GM12878 (cell line): Measurements from ENCODE around the gene RAD51B. TPM values are rescaled to one million over a fixed set of nuclear protein-coding genes. Genes with fewer than 3 reads are reported as not detected.
A peak's percentile ranks its signal among the peaks of the same experiment; 100 is the strongest.

Source experiments
- ATAC-seq: fragments of 200-7000 bp; cut with Tn5 transposase; 3 replicates; pipeline ENCODE4 v1.9.1; 2020; ENCODE audit warnings: mild to moderate bottlenecking, moderate library complexity
- BruUV-seq: library from RNA; stranded (reverse); fragments of 400-500 nt; replicated peaks from 2 replicates; lab custom pipeline; 2021; lab: Mats Ljungman, UMichigan
- CTCF ChIA-PET: fragments of 300-600 bp; sonication (Branson Sonifier 250); formaldehyde crosslinking; extraction: SDS; loops from one replicate; lab custom pipeline; 2021; ENCODE audit warnings: inconsistent platforms; lab: Yijun Ruan, JAX
- POLR2A ChIA-PET: fragments of 350-600 bp; formaldehyde crosslinking; extraction: SDS; loops from one replicate; lab custom pipeline; 2021; ENCODE audit warnings: inconsistent platforms; lab: Charles Lee
- RAD21 ChIA-PET: fragments of 300-600 bp; sonication (Branson Sonifier 250); formaldehyde crosslinking; loops from one replicate; lab custom pipeline; 2023; ENCODE audit warnings: antibody characterized with exemption; ENCODE audit not compliant: unreplicated experiment; lab: Charles Lee
- SMC1A ChIA-PET: fragments of 300-600 bp; sonication (Branson Sonifier 250); formaldehyde crosslinking; loops from one replicate; lab custom pipeline; 2023; ENCODE audit not compliant: unreplicated experiment, uncharacterized antibody; lab: Charles Lee
- DNase-seq: peaks from one replicate; pipeline ENCODE4 v3.0.0-alpha.2; 2011; ENCODE audit warnings: low read depth, low spot score
- FAIRE-seq: peaks from 3 replicates; lab custom pipeline; 2011; peaks lifted over from hg19 to GRCh38; lab: Jason Lieb, UNC
- H2AFZ ChIP-seq: 2 replicates; pipeline ENCODE4 v1.6.0; 2011; ENCODE audit warnings: low read depth, low read length, control low read depth; ENCODE audit not compliant: control insufficient read depth
- H3K27ac ChIP-seq: 2 replicates; pipeline ENCODE4 v1.5.1; 2011; ENCODE audit warnings: control low read depth; ENCODE audit not compliant: control insufficient read depth, insufficient read depth
- H3K27me3 ChIP-seq, 2 experiments: replicated peaks in 1 of 2; 2 replicates each; pipeline versions ENCODE4 v1.6.0 to v1.6.1; 2011; ENCODE audit warnings: low read length in 1 of 2; ENCODE audit not compliant: control insufficient read depth in 2 of 2, insufficient read depth in 2 of 2
- H3K36me3 ChIP-seq, 2 experiments: 2 replicates each; pipeline ENCODE4 v1.5.1; 2011; ENCODE audit warnings: low read length in 1 of 2; ENCODE audit not compliant: control insufficient read depth in 2 of 2, insufficient read depth in 2 of 2
- H3K4me1 ChIP-seq: 2 replicates; pipeline ENCODE4 v1.6.1; 2011; ENCODE audit warnings: mild to moderate bottlenecking, low read length, moderate library complexity, mixed read lengths; ENCODE audit not compliant: control insufficient read depth, insufficient read depth
- H3K4me2 ChIP-seq: 2 replicates; pipeline ENCODE4 v1.6.0; 2011; ENCODE audit warnings: control low read depth; ENCODE audit not compliant: control insufficient read depth, insufficient read depth
- H3K4me3 ChIP-seq: fragments of 200-600 bp; sonication (generic); 2 replicates; pipeline ENCODE4 v1.5.1; 2016
- H3K79me2 ChIP-seq: 2 replicates; pipeline ENCODE4 v1.6.0; 2011; ENCODE audit warnings: low read length; ENCODE audit not compliant: control insufficient read depth, insufficient read depth
- H3K9ac ChIP-seq: 2 replicates; pipeline ENCODE4 v1.8.0; 2011; ENCODE audit warnings: low read length, control low read depth, mixed read lengths; ENCODE audit not compliant: control insufficient read depth, insufficient read depth
- H3K9me3 ChIP-seq: replicated peaks from 3 replicates; pipeline ENCODE4 v1.5.1; 2011; ENCODE audit warnings: mild to moderate bottlenecking, low read length; ENCODE audit not compliant: control insufficient read depth, insufficient read depth
- H4K20me1 ChIP-seq: 2 replicates; pipeline ENCODE4 v1.6.0; 2011; ENCODE audit not compliant: control insufficient read depth, insufficient read depth
- CREB1 ChIP-seq: IDR thresholded peaks from 2 replicates; pipeline ENCODE4 v1.6.1; 2012; ENCODE audit warnings: low read depth, mild to moderate bottlenecking, inconsistent platforms
- CREM ChIP-seq: IDR thresholded peaks from 2 replicates; pipeline ENCODE4 v1.6.1; 2014; ENCODE audit warnings: antibody characterized with exemption, low read depth
- EZH2 ChIP-seq: IDR thresholded peaks from 2 replicates; pipeline ENCODE4 v1.6.1; 2012; ENCODE audit warnings: low read depth, mild to moderate bottlenecking, control low read depth, inconsistent platforms, low read length, borderline replicate concordance; ENCODE audit not compliant: control insufficient read depth
- JUNB ChIP-seq: IDR thresholded peaks from 2 replicates; pipeline ENCODE4 v1.6.1; 2016; ENCODE audit warnings: antibody characterized with exemption, mild to moderate bottlenecking
- KAT2A ChIP-seq: conservative IDR thresholded peaks from 2 replicates; pipeline ENCODE4 v1.6.1; 2011; ENCODE audit warnings: low read depth, low read length; ENCODE audit not compliant: control insufficient read depth
- MEF2B ChIP-seq: fragments of 450-650 bp; IDR thresholded peaks from 2 replicates; pipeline ENCODE4 v1.6.1; 2018; ENCODE audit warnings: mild to moderate bottlenecking, moderate library complexity; ENCODE audit not compliant: partially characterized antibody, poor library complexity, severe bottlenecking
- NFIC ChIP-seq: IDR thresholded peaks from 2 replicates; pipeline ENCODE4 v1.6.1; 2012; ENCODE audit warnings: low read depth, mild to moderate bottlenecking, inconsistent platforms, low read length, moderate library complexity
- PAX5 ChIP-seq: IDR thresholded peaks from 2 replicates; pipeline ENCODE4 v1.6.1; 2011; ENCODE audit warnings: low read depth, low read length, borderline replicate concordance
- RCOR1 ChIP-seq: conservative IDR thresholded peaks from 2 replicates; pipeline ENCODE4 v1.6.1; 2012; ENCODE audit warnings: low read depth, low read length, improper control_type of control experiment
- RUNX3 ChIP-seq: IDR thresholded peaks from 2 replicates; pipeline ENCODE4 v1.6.1; 2012; ENCODE audit warnings: low read length, inconsistent platforms
- SMAD1 ChIP-seq: fragments of 450-650 bp; IDR thresholded peaks from 2 replicates; pipeline ENCODE4 v1.6.1; 2018; ENCODE audit warnings: mild to moderate bottlenecking, low read depth; ENCODE audit not compliant: partially characterized antibody
- STAT3 ChIP-seq: IDR thresholded peaks from 2 replicates; pipeline ENCODE4 v1.6.1; 2011; ENCODE audit warnings: low read depth, low read length, improper control_type of control experiment
- SUPT20H ChIP-seq: IDR thresholded peaks from 2 replicates; pipeline ENCODE4 v1.6.1; 2011; ENCODE audit warnings: low read depth, mild to moderate bottlenecking, low read length, moderate library complexity, borderline replicate concordance; ENCODE audit not compliant: control insufficient read depth
- TCF7 ChIP-seq: IDR thresholded peaks from 2 replicates; pipeline ENCODE4 v1.6.1; 2014; ENCODE audit warnings: antibody characterized with exemption, borderline replicate concordance
- YY1 ChIP-seq: IDR thresholded peaks from 2 replicates; pipeline ENCODE4 v1.6.1; 2011; ENCODE audit warnings: low read depth, mild to moderate bottlenecking, low read length
- ZNF384 ChIP-seq: IDR thresholded peaks from 2 replicates; pipeline ENCODE4 v1.6.1; 2012; ENCODE audit warnings: low read depth, mild to moderate bottlenecking, low read length, improper control_type of control experiment, borderline replicate concordance
- WGBS: methylation state at CpG from one replicate; pipeline ENCODE4 v1.1.6; 2016; ENCODE audit warnings: low lambda C conversion rate; ENCODE audit not compliant: insufficient replicate concordance, insufficient coverage; ENCODE audit errors: missing lambda C conversion rate; 5-methylcytosine and 5-hydroxymethylcytosine counted together
- in situ Hi-C: fragments of 300-500 bp; cut with MboI; formaldehyde crosslinking; loops from 9 replicates; pipeline ENCODE4 v1.14.3; 2018; ENCODE audit warnings: mixed read lengths
- intact Hi-C: fragments of 100-400 bp; cut with micrococcal nuclease; formaldehyde crosslinking; loops from one replicate; pipeline ENCODE4 v1.14.2; 2022; ENCODE audit not compliant: unreplicated experiment
- polyA plus RNA-seq, 11 experiments: library from polyadenylated mRNA; depleted of rRNA in 4 of 11; unstranded in 6 of 11; stranded (reverse) in 5 of 11; fragments of >200 nt; fragmentation: Nextera tagmentation in 4 of 11; fragmentation: Illumina TruSeq in 1 of 11; extraction: Ambion mirVana in 4 of 11; extraction: Trizol in 1 of 11; gene quantifications; 1 replicate in 1 of 11; 2 replicates in 10 of 11; pipeline versions ENCODE4 v1.2.1 to v1.2.3, GENCODE V29; 2011 to 2016; ENCODE audit warnings: inconsistent platforms in 2 of 11, missing spikeins in 2 of 11, low read depth in 1 of 11
- total RNA-seq, 4 experiments: library from RNA; depleted of rRNA in 3 of 4; stranded (reverse); fragments of >200 nt in 3 of 4; fragmentation: Illumina TruSeq in 1 of 4; extraction: Trizol in 1 of 4; gene quantifications; 2 replicates each; pipeline versions ENCODE4 v1.2.1 to v1.2.3, GENCODE V29; 2013 to 2021
- TF ChIP-seq, protein P1 (sequence below): fragments of 450-650 bp; formaldehyde crosslinking; IDR thresholded peaks from 2 replicates; pipeline ENCODE4 v1.4.0; 2022; ENCODE audit warnings: mild to moderate bottlenecking, moderate library complexity
- TF ChIP-seq, protein P2 (sequence below): fragments of 450-650 bp; IDR thresholded peaks from 2 replicates; pipeline ENCODE4 v1.6.1; 2018; ENCODE audit warnings: mild to moderate bottlenecking, low read depth, moderate library complexity; ENCODE audit not compliant: partially characterized antibody

The RAD51B gene
- total and polyA plus RNA-seq, 10 of the 15 experiments (the other 5 are each of a cell fraction or from before 2014, with no cell fraction given): 9.8 to 26.8 (median 21.3) TPM

DNA sequence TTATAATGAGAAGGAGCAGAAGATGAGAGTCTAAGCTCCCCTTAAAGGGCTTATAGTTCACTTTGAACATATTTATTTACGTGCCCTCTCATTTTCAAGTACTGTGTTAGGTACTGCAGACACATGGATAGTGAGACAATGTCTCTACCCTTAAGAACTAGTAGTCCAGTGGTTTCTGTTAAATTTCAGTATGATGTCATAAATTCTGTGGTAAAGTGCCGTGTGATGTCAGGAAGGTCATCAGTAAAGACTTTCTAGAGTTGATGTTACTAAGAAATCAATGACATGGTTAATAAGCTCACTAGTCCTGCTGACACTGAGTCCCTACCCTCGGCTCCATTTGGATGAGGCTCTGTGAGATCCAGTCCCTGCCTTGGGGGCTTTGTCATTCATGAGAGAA is 497.7 kb downstream of the RAD51B start (continued):
- no peak for TF ChIP-seq TCF7
- no peak for TF ChIP-seq RCOR1
- no peak for TF ChIP-seq STAT3
- no peak for TF ChIP-seq MEF2B
- no peak for TF ChIP-seq KAT2A
- TF ChIP-seq CREM: peak; percentile 92
- no peak for TF ChIP-seq EZH2
- TF ChIP-seq YY1: no peak
- TF ChIP-seq JUNB: peak; percentile 42
- TF ChIP-seq SMAD1: no peak
- peak; percentile 61; the same call in 1 of the 2 replicates for TF ChIP-seq NFIC
- no peak for TF ChIP-seq PAX5
- TF ChIP-seq CREB1: peak; percentile 95
- peak; percentile 93 for TF ChIP-seq RUNX3
- TF ChIP-seq, all 136 proteins: peak for 13

DNA sequence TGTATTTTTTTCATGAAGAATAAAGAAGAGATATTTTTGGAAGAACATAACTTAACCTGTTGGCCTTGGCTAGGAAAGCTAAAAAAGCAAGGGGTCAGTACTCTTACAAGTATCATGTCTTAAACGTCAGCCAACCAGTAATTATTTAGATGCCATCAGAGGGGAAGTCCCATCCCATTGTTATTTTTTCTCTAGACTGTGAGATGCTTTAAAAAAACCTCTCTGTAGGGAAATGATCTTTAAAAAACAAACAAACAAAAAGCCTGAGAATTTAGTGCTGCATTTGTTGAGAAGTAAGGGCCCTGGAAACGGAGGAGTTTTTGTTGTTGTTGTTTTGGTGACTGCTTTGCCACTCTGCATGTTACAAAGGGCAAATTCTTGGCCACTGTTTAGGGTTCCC is 499.2 kb downstream of the RAD51B start:
- Histone ChIP-seq H3K9ac (no peak overlapping the region), H3K4me1 (peaks cover 54% of the 10 kb centered on the region), H3K4me2 (peak overlapping the region; percentile 28; the same call in 1 of the 2 replicates), H3K4me3 (no peak overlapping the region), H4K20me1 (no peaks in the 10 kb centered on the region), H3K27ac (no peak overlapping the region), H2AFZ (no peak overlapping the region), H3K79me2 (no peaks in the 10 kb centered on the region), H3K27me3 (no peaks in the 10 kb centered on the region), H3K9me3 (no peaks in the 10 kb centered on the region), H3K36me3 (no peaks in the 10 kb centered on the region)
- ATAC-seq (peak; percentile 49), FAIRE-seq (no peak), DNase-seq (no peak)
- POLR2A ChIA-PET: interaction anchor here (1.0 to 3.1 kb wide), 8 partner anchors 11 to 470 kb away, joined by 3 to 19 read pairs (median 4); no protein-coding TSS in a partner anchor
- 24% methylated on average over 2 of the region's 2 CpGs for WGBS
- SMC1A ChIA-PET: interaction anchor here (0.7 to 12.5 kb wide), 19 partner anchors 10 to 401 kb away, joined by 3 to 151 read pairs (median 6); no protein-coding TSS in a partner anchor
- BruUV-seq: no TSS peak
- in situ Hi-C loops: no loop called here
- RAD21 ChIA-PET: interaction anchor here (0.6 to 5.2 kb wide), 15 partner anchors 10 to 87 kb away, joined by 3 to 25 read pairs (median 6); no protein-coding TSS in a partner anchor
- intact Hi-C loops: no loop called here
- CTCF ChIA-PET: interaction anchor here (0.6 to 4.8 kb wide), 11 partner anchors 10 to 496 kb away, joined by 3 to 22 read pairs (median 3); no protein-coding TSS in a partner anchor
- TF ChIP-seq, protein P1, sequence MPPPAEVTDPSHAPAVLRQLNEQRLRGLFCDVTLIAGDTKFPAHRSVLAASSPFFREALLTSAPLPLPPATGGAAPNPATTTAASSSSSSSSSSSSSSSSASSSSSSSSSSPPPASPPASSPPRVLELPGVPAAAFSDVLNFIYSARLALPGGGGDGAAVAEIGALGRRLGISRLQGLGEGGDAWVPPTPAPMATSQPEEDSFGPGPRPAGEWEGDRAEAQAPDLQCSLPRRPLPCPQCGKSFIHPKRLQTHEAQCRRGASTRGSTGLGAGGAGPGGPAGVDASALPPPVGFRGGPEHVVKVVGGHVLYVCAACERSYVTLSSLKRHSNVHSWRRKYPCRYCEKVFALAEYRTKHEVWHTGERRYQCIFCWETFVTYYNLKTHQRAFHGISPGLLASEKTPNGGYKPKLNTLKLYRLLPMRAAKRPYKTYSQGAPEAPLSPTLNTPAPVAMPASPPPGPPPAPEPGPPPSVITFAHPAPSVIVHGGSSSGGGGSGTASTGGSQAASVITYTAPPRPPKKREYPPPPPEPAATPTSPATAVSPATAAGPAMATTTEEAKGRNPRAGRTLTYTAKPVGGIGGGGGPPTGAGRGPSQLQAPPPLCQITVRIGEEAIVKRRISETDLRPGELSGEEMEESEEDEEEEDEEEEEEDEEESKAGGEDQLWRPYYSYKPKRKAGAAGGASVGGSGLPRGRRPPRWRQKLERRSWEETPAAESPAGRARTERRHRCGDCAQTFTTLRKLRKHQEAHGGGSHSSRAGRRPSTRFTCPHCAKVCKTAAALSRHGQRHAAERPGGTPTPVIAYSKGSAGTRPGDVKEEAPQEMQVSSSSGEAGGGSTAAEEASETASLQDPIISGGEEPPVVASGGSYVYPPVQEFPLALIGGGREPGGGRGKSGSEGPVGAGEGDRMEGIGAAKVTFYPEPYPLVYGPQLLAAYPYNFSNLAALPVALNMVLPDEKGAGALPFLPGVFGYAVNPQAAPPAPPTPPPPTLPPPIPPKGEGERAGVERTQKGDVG (CRISPR knock-in tag): no peak
- TF ChIP-seq SUPT20H (no peak), ZNF384 (peak; percentile 56; the same call in 1 of the 2 replicates)
- TF ChIP-seq, protein P2, sequence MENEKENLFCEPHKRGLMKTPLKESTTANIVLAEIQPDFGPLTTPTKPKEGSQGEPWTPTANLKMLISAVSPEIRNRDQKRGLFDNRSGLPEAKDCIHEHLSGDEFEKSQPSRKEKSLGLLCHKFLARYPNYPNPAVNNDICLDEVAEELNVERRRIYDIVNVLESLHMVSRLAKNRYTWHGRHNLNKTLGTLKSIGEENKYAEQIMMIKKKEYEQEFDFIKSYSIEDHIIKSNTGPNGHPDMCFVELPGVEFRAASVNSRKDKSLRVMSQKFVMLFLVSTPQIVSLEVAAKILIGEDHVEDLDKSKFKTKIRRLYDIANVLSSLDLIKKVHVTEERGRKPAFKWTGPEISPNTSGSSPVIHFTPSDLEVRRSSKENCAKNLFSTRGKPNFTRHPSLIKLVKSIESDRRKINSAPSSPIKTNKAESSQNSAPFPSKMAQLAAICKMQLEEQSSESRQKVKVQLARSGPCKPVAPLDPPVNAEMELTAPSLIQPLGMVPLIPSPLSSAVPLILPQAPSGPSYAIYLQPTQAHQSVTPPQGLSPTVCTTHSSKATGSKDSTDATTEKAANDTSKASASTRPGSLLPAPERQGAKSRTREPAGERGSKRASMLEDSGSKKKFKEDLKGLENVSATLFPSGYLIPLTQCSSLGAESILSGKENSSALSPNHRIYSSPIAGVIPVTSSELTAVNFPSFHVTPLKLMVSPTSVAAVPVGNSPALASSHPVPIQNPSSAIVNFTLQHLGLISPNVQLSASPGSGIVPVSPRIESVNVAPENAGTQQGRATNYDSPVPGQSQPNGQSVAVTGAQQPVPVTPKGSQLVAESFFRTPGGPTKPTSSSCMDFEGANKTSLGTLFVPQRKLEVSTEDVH: no peak
